Effector memory CD8-positive, alpha-beta T cell (primary cell): ENCODE measurements around the gene RTF1.
"Not testable (repeated sequence)": the region's sequence is repeated elsewhere in the genome, so short reads cannot be mapped to it uniquely, and the experiment has no call there.

Experiments used
- ATAC-seq: fragments of 150-1000 bp; cut with Tn5 transposase; replicated peaks from 2 replicates; pipeline ENCODE4 v1.10.0; 2021; ENCODE audit warnings: mild to moderate bottlenecking, moderate library complexity
- DNase-seq, 3 experiments: peaks; one replicate each; pipeline ENCODE4 v3.0.0; 2021
- H3K27ac Mint-ChIP-seq, 2 donors: one replicate each; pipeline ENCODE4 v1.8.0; 2022; ENCODE audit warnings: mild to moderate bottlenecking in 2 of 2, mixed read lengths in 2 of 2, moderate library complexity in 2 of 2
- H3K27me3 Mint-ChIP-seq, 2 donors: one replicate each; pipeline ENCODE4 v1.8.0; 2022; ENCODE audit warnings: mixed read lengths in 2 of 2
- H3K36me3 Mint-ChIP-seq: one replicate; pipeline ENCODE4 v1.8.0; 2022; ENCODE audit warnings: mild to moderate bottlenecking, moderate library complexity, mixed read lengths; ENCODE audit not compliant: insufficient read depth
- H3K4me1 Mint-ChIP-seq, 2 donors: one replicate each; pipeline ENCODE4 v1.8.0; 2022; ENCODE audit warnings: low read depth in 2 of 2, mixed read lengths in 2 of 2
- H3K4me3 Mint-ChIP-seq, 2 donors: one replicate each; pipeline ENCODE4 v1.8.0; 2022; ENCODE audit warnings: mild to moderate bottlenecking in 2 of 2, mixed read lengths in 2 of 2, moderate library complexity in 2 of 2
- H3K9me3 Mint-ChIP-seq, 2 donors: one replicate each; pipeline ENCODE4 v1.8.0; 2022; ENCODE audit warnings: mixed read lengths in 2 of 2

The RTF1 gene

GRCh38 chr15:41416128-41416741 lies 660 bp upstream of the RTF1 start:
- ATAC-seq (no peak), DNase-seq (no peak)
- no peaks in the 10 kb centered on the region for H3K9me3 Mint-ChIP-seq
- peak overlapping the region; percentile 96 to 98 for H3K4me3 Mint-ChIP-seq
- H3K4me1 Mint-ChIP-seq: peaks cover 32 to 37% of the 10 kb centered on the region in 2 donors
- peak overlapping the region; percentile 84 to 93 for H3K27ac Mint-ChIP-seq
- no peaks in the 10 kb centered on the region for H3K27me3 Mint-ChIP-seq
- peaks cover 18% of the 10 kb centered on the region for H3K36me3 Mint-ChIP-seq

DNA sequence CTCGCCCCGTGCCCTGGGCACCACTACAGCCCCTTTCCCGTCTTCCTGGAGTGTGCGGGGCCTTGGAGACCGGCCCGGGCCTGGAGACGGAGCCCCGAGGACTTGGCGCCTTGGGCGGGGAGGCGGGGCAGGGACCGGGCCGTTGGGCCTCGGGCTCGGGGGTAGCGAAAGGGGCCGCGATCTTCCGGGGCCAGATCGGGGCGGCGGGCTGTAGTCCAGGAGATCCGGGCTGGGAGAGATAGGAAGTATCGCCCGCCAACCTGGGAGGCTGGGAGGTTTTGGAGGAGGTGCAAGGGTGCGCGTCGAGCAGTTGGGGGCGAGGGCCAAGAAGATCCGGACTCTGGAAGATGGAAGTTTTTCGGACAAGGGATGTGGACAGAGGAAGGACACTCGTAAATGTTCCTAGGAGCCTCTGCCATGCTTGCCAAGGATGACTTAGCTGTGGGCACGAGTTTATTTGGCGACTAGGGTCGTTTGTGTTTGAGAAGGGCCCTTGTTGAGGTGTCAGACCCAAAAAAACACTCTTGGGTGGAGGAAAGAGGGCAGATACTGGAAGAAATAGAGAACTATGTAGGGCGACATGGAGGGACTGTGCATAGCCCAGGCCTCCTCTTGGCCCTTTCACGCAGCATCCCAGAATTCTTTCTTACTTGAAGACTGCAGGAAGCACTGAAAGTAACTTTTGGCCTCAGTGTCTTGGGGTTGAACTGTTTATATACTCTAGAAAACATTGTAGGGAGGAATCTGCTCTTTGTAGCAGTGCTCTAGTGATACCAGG lies 712 bp downstream of the RTF1 start:
- Mint-ChIP-seq H3K4me3 (peak overlapping the region; percentile 96 to 98), H3K27me3 (no peaks in the 10 kb centered on the region), H3K27ac (peak overlapping the region; percentile 84 to 93), H3K9me3 (no peaks in the 10 kb centered on the region), H3K36me3 (peaks cover 28% of the 10 kb centered on the region), H3K4me1 (peaks cover 33 to 37% of the 10 kb centered on the region in 2 donors)
- peak; percentile 38 for ATAC-seq
- DNase-seq: peak in 1 of 3 experiments; percentile 31

- H3K9me3 Mint-ChIP-seq: no peaks in the 10 kb centered on the region
- peak overlapping the region in 1 of 2 donors; percentile 15 for H3K4me3 Mint-ChIP-seq
- DNase-seq (no peak), ATAC-seq (no peak)
- peaks cover 13% of the 10 kb centered on the region for H3K36me3 Mint-ChIP-seq
- H3K27ac Mint-ChIP-seq: peak overlapping the region; percentile 19 to 47
- no peaks in the 10 kb centered on the region for H3K27me3 Mint-ChIP-seq
- peaks cover 20 to 21% of the 10 kb centered on the region in 2 donors for H3K4me1 Mint-ChIP-seq
These were observed 7.2 kb downstream of the RTF1 start for GRCh38 chr15:41423979-41424659.

DNA sequence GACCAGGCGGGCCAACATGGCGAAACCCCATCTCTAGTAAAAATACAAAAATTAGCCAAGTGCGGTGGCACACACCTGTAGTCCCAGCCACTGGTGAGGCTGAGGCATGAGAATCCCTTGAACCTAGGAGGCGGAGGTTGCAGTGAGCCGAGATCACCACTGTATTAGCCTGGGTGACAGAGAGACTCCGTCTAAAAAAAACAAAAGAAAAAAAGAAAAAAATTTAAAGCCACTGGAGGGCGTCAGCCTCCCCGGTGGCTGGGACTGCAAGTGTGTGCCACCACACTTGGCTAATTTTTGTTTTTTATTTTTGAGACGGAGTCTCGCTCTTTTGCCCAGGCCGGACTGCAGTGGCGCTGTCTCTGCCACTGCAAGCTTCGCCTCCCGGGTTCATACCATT lies 7.9 kb downstream of the RTF1 start:
- no peaks in the 10 kb centered on the region for H3K9me3 Mint-ChIP-seq
- no peaks in the 10 kb centered on the region for H3K27me3 Mint-ChIP-seq
- ATAC-seq: no peak
- peaks cover 23 to 26% of the 10 kb centered on the region in 2 donors for H3K4me1 Mint-ChIP-seq
- no peak for DNase-seq
- H3K36me3 Mint-ChIP-seq: peaks cover 13% of the 10 kb centered on the region
- H3K27ac Mint-ChIP-seq: peak overlapping the region; percentile 19 to 47
- no peak overlapping the region for H3K4me3 Mint-ChIP-seq

- ATAC-seq, DNase-seq, H3K9me3 Mint-ChIP-seq, H3K27me3 Mint-ChIP-seq, H3K4me3 Mint-ChIP-seq, H3K27ac Mint-ChIP-seq: not testable (repeated sequence)
- Mint-ChIP-seq H3K36me3 (peaks cover 16% of the 10 kb centered on the region), H3K4me1 (peaks cover 23% of the 10 kb centered on the region in 2 donors)
These were observed 9.0 kb downstream of the RTF1 start for GRCh38 chr15:41425907-41426306.

GRCh38 chr15:41429003-41429890 lies 12.4 kb downstream of the RTF1 start:
- ATAC-seq: peak; percentile 58
- H3K4me3 Mint-ChIP-seq: peak overlapping the region; percentile 13 to 48
- DNase-seq: no peak
- peak overlapping the region; percentile 62 to 64 for H3K27ac Mint-ChIP-seq
- H3K27me3 Mint-ChIP-seq: no peaks in the 10 kb centered on the region
- H3K4me1 Mint-ChIP-seq: peaks cover 16 to 19% of the 10 kb centered on the region in 2 donors
- H3K9me3 Mint-ChIP-seq: no peaks in the 10 kb centered on the region
- H3K36me3 Mint-ChIP-seq: peaks cover 6% of the 10 kb centered on the region

DNA sequence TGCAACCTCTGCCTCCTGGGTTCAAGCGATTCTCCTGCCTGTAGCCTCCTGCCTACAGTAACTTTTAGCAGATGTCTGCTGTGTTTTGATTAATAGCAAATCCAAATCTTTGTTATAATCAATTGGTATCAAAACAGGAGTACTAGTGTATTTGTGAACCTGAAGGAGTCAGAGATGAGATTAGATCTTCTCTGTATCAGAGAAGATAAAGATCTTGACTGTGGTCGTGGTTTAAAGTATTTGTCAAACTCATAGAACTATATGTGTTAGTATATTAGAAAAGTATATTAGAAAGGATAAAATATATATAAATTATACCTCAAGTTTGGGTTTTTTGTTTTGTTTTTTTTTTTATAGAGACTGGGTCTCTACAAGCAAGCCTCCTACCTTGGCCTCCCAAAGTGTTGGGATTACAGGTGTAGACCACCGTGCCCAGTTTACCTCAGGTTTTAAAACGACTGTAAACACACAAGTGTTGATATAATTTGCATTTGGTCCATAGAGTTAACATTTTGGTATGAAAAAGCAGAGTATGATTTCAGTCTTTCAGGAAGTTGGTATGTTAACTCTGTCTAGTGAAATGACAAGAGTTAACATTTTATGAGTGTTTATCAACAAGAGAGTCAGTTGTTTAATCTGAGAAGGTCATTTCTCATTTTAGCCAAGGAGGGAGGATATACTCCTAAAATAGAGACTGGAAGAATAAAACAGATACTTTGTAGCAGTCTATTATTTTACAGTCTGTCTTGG lies 18.3 kb downstream of the RTF1 start:
- H3K4me1 Mint-ChIP-seq: peaks cover 2 to 4% of the 10 kb centered on the region in 2 donors
- no peaks in the 10 kb centered on the region for H3K9me3 Mint-ChIP-seq
- ATAC-seq (no peak), DNase-seq (no peak)
- H3K27ac Mint-ChIP-seq: no peak overlapping the region
- no peak overlapping the region for H3K4me3 Mint-ChIP-seq
- peaks cover 35% of the 10 kb centered on the region for H3K36me3 Mint-ChIP-seq
- no peaks in the 10 kb centered on the region for H3K27me3 Mint-ChIP-seq

DNA sequence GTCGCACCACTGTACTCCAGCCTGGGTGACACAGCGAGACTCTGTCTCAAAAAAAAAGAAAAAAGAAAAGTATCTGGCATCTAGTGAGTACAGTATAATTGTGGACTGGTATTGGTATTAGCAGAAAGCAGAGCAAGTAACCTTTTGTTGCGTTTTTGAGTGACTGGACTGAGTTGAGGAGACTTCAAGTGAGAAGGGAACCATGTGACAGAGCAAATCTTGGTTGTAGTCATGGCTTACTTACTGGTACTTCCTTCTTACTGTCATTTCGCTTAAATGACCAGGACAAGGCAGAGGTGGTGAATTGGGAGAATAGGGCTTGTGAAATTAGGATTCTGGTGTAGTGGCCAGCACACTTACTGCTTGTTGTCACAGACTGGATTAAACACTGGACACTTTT lies 20.6 kb downstream of the RTF1 start:
- peaks cover 2 to 7% of the 10 kb centered on the region in 2 donors for H3K4me1 Mint-ChIP-seq
- H3K27ac Mint-ChIP-seq: peak overlapping the region in 1 of 2 donors; percentile 54
- H3K9me3 Mint-ChIP-seq: no peaks in the 10 kb centered on the region
- ATAC-seq (no peak), DNase-seq (no peak)
- H3K36me3 Mint-ChIP-seq: peaks cover 50% of the 10 kb centered on the region
- no peaks in the 10 kb centered on the region for H3K27me3 Mint-ChIP-seq
- H3K4me3 Mint-ChIP-seq: no peak overlapping the region

GRCh38 chr15:41438206-41438605 lies 21.3 kb downstream of the RTF1 start:
- Mint-ChIP-seq H3K27ac (peak overlapping the region in 1 of 2 donors; percentile 54), H3K9me3 (no peaks in the 10 kb centered on the region), H3K4me1 (peaks cover 6 to 12% of the 10 kb centered on the region in 2 donors), H3K36me3 (peaks cover 51% of the 10 kb centered on the region), H3K27me3 (no peaks in the 10 kb centered on the region), H3K4me3 (no peak overlapping the region)
- ATAC-seq (no peak), DNase-seq (no peak)

DNA sequence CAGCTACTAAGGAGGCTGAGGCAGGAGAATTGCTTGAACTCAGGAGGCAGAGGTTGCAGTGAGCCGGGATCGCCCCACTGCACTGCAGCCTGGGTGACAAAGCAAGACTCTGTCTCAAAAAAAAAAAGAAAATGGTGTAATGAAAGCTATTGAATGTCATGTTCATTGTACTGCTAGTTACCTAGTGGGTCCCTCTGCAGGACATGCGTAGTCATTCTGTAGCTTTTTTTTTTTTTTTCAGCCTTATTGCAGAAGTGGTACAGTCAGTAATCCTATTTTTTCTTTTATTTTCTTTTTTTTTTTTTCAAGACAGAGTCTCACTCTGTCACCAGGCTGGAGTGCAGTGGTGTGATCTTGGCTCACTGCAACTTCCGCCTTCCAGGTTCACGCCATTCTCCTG lies 21.9 kb downstream of the RTF1 start:
- not testable (repeated sequence) for ATAC-seq, H3K9me3 Mint-ChIP-seq, H3K27ac Mint-ChIP-seq, H3K27me3 Mint-ChIP-seq, DNase-seq, H3K4me3 Mint-ChIP-seq
- H3K36me3 Mint-ChIP-seq: peaks cover 57% of the 10 kb centered on the region
- peaks cover 9 to 14% of the 10 kb centered on the region in 2 donors for H3K4me1 Mint-ChIP-seq

DNA sequence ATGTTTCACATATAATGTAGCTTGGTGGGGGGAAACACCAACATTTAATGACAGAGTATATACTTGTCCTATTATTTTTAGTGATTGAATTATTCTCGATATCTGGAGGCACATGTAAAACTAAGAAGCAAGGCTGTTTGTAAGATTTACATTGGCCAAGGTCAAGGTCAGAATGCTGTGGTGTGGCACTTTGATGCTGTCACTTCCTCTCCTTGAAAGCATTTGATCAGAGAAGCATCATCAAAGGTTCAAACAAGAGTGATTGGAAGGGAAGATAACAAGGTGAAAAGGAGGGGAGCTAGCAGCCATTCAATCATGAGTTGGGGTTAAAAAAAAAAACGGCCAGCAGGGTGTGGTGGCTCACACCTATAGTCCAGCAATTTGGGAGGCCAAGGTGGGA lies 26.4 kb downstream of the RTF1 start:
- DNase-seq: no peak
- H3K4me1 Mint-ChIP-seq: peaks cover 7 to 14% of the 10 kb centered on the region in 2 donors
- H3K4me3 Mint-ChIP-seq: no peak overlapping the region
- H3K36me3 Mint-ChIP-seq: peaks cover 58% of the 10 kb centered on the region
- H3K27ac Mint-ChIP-seq: peak overlapping the region; percentile 24 to 72
- H3K9me3 Mint-ChIP-seq: no peaks in the 10 kb centered on the region
- no peaks in the 10 kb centered on the region for H3K27me3 Mint-ChIP-seq
- ATAC-seq: peak; percentile 54

GRCh38 chr15:41445399-41445798 lies 28.5 kb downstream of the RTF1 start:
- ATAC-seq (no peak), DNase-seq (no peak)
- Mint-ChIP-seq H3K27me3 (no peaks in the 10 kb centered on the region), H3K4me1 (peaks cover 7 to 14% of the 10 kb centered on the region in 2 donors), H3K9me3 (no peaks in the 10 kb centered on the region), H3K36me3 (peaks cover 37% of the 10 kb centered on the region), H3K4me3 (no peak overlapping the region), H3K27ac (peak overlapping the region in 1 of 2 donors; percentile 15)
